PC-3 (cell line): Measurements from ENCODE around the gene LAMA5.

Source experiments
- CTCF ChIP-seq: fragments of 300-600 bp; sonication (generic); conservative IDR thresholded peaks from 2 replicates; pipeline ENCODE4 v1.5.1; 2017; ENCODE audit warnings: antibody characterized with exemption, low read depth, mild to moderate bottlenecking, low read length
- EZH2 ChIP-seq: fragments of 300-600 bp; sonication (generic); IDR thresholded peaks from one replicate; pipeline ENCODE4 v1.6.1; 2017; ENCODE audit warnings: antibody characterized with exemption, mild to moderate bottlenecking, low read length; ENCODE audit not compliant: unreplicated experiment
- EZH2phosphoT487 ChIP-seq: fragments of 300-600 bp; sonication (generic); IDR thresholded peaks from 2 replicates; pipeline ENCODE4 v1.6.1; 2018; ENCODE audit warnings: mild to moderate bottlenecking, antibody characterized with exemption, low read length, borderline replicate concordance

GRCh38 chr20:62415354-62416111 is 48.4 kb upstream of the LAMA5 start:
- no peak for TF ChIP-seq CTCF
- no peak for TF ChIP-seq EZH2phosphoT487
- no peak for TF ChIP-seq EZH2
